ENCODE data around the gene GPC5.
"Not testable (repeated sequence)": the region's sequence is repeated elsewhere in the genome, so short reads cannot be mapped to it uniquely, and the experiment has no call there.

The GPC5 gene

GRCh38 chr13:91739751-91740150, 341.3 kb downstream of the GPC5 start:
- H3K27ac ChIP-seq: no peak overlapping the region
- H3K4me3 ChIP-seq: no peak overlapping the region

DNA sequence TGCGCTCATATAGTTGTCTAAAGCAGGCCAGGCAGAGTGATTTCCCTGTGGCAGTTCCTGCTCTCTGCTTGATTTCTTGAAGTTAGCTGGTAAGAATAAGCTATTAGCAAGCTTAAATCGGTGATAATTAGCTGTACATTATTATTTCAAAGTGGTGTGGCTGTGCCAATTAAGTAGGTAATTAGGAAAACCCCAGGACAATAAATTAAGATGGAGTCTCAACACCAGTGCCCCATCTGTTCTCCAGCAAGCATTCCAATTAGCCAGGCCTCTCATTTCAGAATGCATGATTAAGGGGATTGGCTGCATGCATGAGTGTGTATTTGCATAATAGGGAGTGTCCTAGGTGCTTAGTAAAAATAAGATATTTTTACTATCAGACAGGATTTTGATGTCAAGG, 342.3 kb downstream of the GPC5 start:
- H3K4me3 ChIP-seq: no peak overlapping the region
- H3K27ac ChIP-seq: no peak overlapping the region

DNA sequence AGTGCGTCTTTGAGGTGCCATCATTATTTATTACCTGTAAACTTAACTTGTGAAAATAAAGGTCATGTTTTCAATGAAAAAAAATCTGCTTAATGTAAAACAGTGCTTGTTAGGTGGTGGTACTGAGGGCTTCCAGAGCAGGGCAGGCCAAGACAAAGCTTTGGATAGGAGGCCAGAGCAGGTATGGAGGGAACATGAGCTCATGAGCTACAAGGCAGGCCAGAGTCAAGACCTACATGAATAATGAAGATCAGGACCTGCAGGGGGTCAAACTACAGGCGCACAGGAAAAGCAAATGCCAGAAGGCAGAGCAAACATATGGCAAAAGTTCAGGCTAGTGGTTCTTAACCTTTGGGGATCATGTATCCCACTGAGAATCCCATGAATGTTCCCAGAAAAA, 343.5 kb downstream of the GPC5 start:
- no peak overlapping the region for H3K27ac ChIP-seq
- H3K4me3 ChIP-seq: no peak overlapping the region

- no peak overlapping the region for H3K27ac ChIP-seq
- H3K4me3 ChIP-seq: no peak overlapping the region
Measured at GRCh38 chr13:91744284-91744683, 345.9 kb downstream of the GPC5 start.

GRCh38 chr13:91745967-91746366, 347.5 kb downstream of the GPC5 start:
- H3K4me3 ChIP-seq: no peak overlapping the region
- no peak overlapping the region for H3K27ac ChIP-seq

GRCh38 chr13:91747186-91747585, 348.8 kb downstream of the GPC5 start:
- no peak overlapping the region for H3K27ac ChIP-seq

DNA sequence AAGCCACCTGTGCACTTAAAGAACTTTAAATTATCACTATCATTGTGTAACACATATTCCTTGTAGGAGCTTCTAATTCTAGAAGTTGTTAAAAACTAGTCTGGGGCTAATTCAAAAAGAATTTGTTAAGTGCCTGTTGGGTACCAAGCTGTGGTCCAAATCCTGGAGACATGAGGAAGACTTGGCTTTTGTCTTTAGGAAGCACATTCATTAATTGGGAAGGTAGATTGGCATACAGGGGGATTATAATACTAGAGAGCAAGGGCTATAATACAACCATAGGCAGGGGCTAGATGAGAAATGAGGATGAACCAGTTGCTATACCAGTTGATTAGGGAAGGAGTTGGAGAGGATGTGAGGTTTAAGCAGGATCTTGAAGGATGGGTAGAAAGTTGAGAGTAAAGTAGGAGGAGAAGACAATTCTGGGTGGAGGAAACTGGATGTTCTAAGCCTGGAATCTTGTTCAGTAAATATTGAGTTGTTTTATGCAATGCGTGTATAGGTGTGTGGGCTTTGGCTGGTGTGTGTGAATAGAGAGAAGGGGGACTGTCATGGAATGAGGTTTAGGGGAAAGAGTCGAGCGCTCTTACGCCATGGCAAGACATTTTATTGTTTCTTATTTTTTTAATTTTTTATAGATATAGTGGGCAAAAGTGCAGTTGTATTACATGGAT, 350.1 kb downstream of the GPC5 start:
- no peak overlapping the region for H3K27ac ChIP-seq
- H3K4me3 ChIP-seq: no peak overlapping the region

More at GRCh38 chr13:91747186-91747585, 348.8 kb downstream of the GPC5 start:
- H3K4me3 ChIP-seq: no peak overlapping the region

GRCh38 chr13:91758724-91759123, 360.3 kb downstream of the GPC5 start:
- Histone ChIP-seq H3K27ac (no peak overlapping the region), H3K4me3 (no peak overlapping the region)

GRCh38 chr13:91762957-91763356, 364.5 kb downstream of the GPC5 start:
- Histone ChIP-seq H3K27ac (no peak overlapping the region), H3K4me3 (no peak overlapping the region)

- no peak overlapping the region for H3K27ac ChIP-seq
- no peak overlapping the region for H3K4me3 ChIP-seq
Measured at GRCh38 chr13:91764527-91764926, 366.1 kb downstream of the GPC5 start.

- no peak overlapping the region for H3K4me3 ChIP-seq
- no peak overlapping the region for H3K27ac ChIP-seq
Measured at GRCh38 chr13:91767651-91768050, 369.2 kb downstream of the GPC5 start.

DNA sequence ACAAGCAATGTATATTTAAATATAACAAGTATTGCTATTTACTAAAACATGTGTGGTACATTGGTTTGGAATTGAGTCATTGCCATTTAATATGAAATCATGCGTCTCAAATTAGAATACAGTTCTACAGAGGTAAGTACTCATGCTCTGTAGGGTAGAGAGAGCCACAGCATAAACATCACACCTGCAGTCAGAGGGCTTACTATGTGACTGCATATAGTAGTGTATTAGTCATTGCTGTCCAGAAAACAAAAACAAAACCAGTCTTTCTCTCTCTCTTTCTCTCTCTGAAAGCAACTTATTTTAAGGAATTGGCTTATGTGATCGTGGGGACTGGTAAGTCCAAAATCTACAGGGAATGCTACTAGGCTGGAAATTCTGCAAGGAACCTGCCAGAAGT, 370.3 kb downstream of the GPC5 start:
- Histone ChIP-seq H3K4me3 (no peak overlapping the region), H3K27ac (no peak overlapping the region)

- no peak overlapping the region for H3K27ac ChIP-seq
Measured at GRCh38 chr13:91771229-91771628, 372.8 kb downstream of the GPC5 start.

DNA sequence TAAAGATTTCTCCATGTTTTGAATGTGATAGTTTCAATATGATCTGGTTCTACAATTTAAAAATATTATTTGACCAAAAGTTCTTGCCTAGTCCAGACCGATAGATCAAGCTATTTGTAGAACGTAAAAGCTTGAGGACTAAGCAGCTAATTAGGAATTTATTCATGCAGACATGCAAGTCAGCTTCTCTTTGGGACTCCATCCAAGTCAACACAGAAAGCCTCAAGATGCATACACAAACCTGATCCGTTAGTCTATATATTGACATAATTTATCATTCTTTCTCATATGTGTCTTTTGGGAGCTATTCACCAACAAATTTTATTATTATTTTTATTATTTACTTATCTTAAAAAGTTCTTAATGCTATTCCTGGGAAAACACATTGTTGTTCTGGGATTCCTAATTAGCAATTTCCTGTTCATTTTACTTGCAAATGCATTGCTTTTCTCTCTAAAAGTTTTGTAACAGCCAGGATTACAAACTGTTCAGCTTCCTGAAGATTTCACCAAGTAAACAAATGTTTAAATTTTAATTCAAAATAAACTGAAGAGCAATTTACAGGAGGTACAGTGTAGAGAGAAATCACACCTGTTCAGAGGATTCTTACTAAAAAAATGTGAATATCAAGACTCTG, 375.3 kb downstream of the GPC5 start:
- H3K27ac ChIP-seq: no peak overlapping the region
- H3K4me3 ChIP-seq: no peak overlapping the region

More at GRCh38 chr13:91771229-91771628, 372.8 kb downstream of the GPC5 start:
- no peak overlapping the region for H3K4me3 ChIP-seq

GRCh38 chr13:91774397-91774796, 376.0 kb downstream of the GPC5 start:
- no peak overlapping the region for H3K4me3 ChIP-seq
- no peak overlapping the region for H3K27ac ChIP-seq

- H3K4me3 ChIP-seq: no peak overlapping the region
- no peak overlapping the region for H3K27ac ChIP-seq
Measured at GRCh38 chr13:91776611-91777193, 378.3 kb downstream of the GPC5 start.

- Histone ChIP-seq H3K27ac (no peak overlapping the region), H3K4me3 (no peak overlapping the region)
Measured at GRCh38 chr13:91778123-91778522, 379.7 kb downstream of the GPC5 start.

DNA sequence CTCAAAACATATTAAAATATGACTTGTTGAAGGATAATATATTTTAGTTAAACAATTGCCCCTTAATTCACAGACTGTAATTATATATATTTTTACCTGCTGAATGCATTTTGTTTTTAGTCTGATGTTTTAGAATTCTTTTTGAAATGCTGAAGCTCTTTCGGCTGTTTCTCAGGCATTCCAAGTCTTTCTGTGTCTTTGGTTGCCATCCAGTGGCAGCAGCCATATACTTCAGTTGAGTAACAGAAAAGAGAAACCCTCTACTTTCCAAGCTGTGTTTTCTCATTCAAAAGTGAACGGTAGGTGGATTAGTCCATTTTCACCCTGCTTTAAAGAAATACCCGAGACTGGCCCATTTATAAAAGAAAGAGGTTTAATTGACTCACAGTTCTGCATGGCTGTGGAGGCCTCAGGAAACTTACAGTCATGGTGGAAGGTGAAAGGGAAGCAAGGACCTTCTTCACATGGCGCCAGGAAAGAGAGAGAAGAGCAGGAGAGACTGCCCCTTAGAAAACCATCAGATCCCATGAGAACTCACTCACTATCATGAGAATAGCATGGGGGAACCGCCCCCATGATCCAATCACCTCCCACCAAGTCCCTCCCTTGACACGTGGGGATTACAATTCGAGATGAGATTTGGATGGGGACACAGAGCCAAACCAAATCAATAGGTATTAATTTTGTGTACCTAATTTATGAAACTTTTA, 383.7 kb downstream of the GPC5 start:
- H3K4me3 ChIP-seq, H3K27ac ChIP-seq: not testable (repeated sequence)

- H3K4me3 ChIP-seq: no peak overlapping the region
- H3K27ac ChIP-seq: no peak overlapping the region
Measured at GRCh38 chr13:91785431-91786119, 387.2 kb downstream of the GPC5 start.

DNA sequence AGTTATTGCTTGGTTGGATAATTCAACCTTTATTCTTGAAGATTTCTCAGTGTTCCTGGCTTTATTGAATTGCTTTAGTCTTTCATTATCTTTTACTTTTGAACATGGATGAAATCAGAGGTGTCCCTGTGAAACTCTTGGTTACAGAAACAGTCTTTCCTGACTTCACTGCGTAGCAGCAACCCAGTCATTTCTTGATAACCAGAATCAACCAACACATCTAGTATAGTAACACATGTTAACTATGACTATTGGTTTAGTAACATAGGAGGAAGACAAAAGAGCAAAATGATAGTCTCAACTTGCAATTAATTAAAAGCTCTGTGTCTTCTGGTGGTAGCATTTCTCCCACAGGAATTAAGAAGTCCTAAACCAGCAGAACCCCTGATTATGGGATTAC, 393.6 kb downstream of the GPC5 start:
- Histone ChIP-seq H3K27ac (no peak overlapping the region), H3K4me3 (no peak overlapping the region)
